NCI-H446 treated with DMSO at 0.1 percent for 48 hours (cell line): ENCODE data around the gene NGDN.
"Not testable (repeated sequence)": the region's sequence is repeated elsewhere in the genome, so short reads cannot be mapped to it uniquely, and the experiment has no call there.

Source experiments
- DNase-seq: peaks from one replicate; lab custom pipeline; 2025; lab: John Stamatoyannopoulos, UW

Gene NGDN

GRCh38 chr14:23438101-23438971 lies 31.2 kb upstream of the NGDN start:
- no peak for DNase-seq

GRCh38 chr14:23439107-23439835 lies 30.2 kb upstream of the NGDN start:
- DNase-seq = no peak

GRCh38 chr14:23441076-23441475 lies 28.4 kb upstream of the NGDN start:
- DNase-seq = no peak

- DNase-seq = no peak
Measured at GRCh38 chr14:23442721-23443356, 26.7 kb upstream of the NGDN start.

- DNase-seq = no peak
Measured at GRCh38 chr14:23443411-23443812, 26.1 kb upstream of the NGDN start.

GRCh38 chr14:23443881-23444280 lies 25.6 kb upstream of the NGDN start:
- no peak for DNase-seq

- no peak for DNase-seq
Measured at GRCh38 chr14:23444314-23444713, 25.2 kb upstream of the NGDN start.

- no peak for DNase-seq
Measured at GRCh38 chr14:23445773-23446172, 23.7 kb upstream of the NGDN start.

GRCh38 chr14:23446291-23446851 lies 23.1 kb upstream of the NGDN start:
- DNase-seq = no peak

- no peak for DNase-seq
Measured at GRCh38 chr14:23447361-23448350, 21.8 kb upstream of the NGDN start.

- DNase-seq = no peak
Measured at GRCh38 chr14:23449314-23449713, 20.2 kb upstream of the NGDN start.

GRCh38 chr14:23450379-23450778 lies 19.1 kb upstream of the NGDN start:
- no peak for DNase-seq

- no peak for DNase-seq
Measured at GRCh38 chr14:23452237-23452636, 17.3 kb upstream of the NGDN start.

- DNase-seq = no peak
Measured at GRCh38 chr14:23454445-23454856, 15.1 kb upstream of the NGDN start.

- not testable (repeated sequence) for DNase-seq
Measured at GRCh38 chr14:23456883-23457586, 12.5 kb upstream of the NGDN start.

- DNase-seq = no peak
Measured at GRCh38 chr14:23457587-23458445, 11.7 kb upstream of the NGDN start.

GRCh38 chr14:23460960-23461359 lies 8.5 kb upstream of the NGDN start:
- no peak for DNase-seq

- no peak for DNase-seq
Measured at GRCh38 chr14:23464700-23465099, 4.8 kb upstream of the NGDN start.

- DNase-seq = no peak
Measured at GRCh38 chr14:23465261-23465660, 4.2 kb upstream of the NGDN start.

- no peak for DNase-seq
Measured at GRCh38 chr14:23468704-23469126, 788 bp upstream of the NGDN start.
